Measurements from ENCODE around the gene C15orf39.
"Not testable (repeated sequence)": the region's sequence is repeated elsewhere in the genome, so short reads cannot be mapped to it uniquely, and the experiment has no call there.

The C15orf39 gene

GRCh38 chr15:75164625-75165350 lies 36.9 kb upstream of the C15orf39 start:
- Histone ChIP-seq H3K4me1 (ENCODE audit: control insufficient read depth, insufficient read depth, low read length) (peaks cover 2% of the 10 kb centered on the region; the same call in 1 of the 2 replicates), H3K27ac (ENCODE audit: extremely low read depth, low read depth, low read length) (no peak overlapping the region), H3K4me3 (ENCODE audit: low read depth, low read length) (no peak overlapping the region), H3K36me3 (ENCODE audit: control insufficient read depth in 2 of 2, insufficient read depth in 1 of 2, low read length in 2 of 2) (no peaks in the 10 kb centered on the region), H3K9me3 (ENCODE audit: control insufficient read depth, insufficient read depth, low read depth, low read length) (no peaks in the 10 kb centered on the region)
- POLR2A ChIA-PET, result no interaction called here
- TF ChIP-seq ZNF391 (tag by site-specific recombination; IDR thresholded peaks at IDR 0.05; ENCODE audit: borderline replicate concordance, low read depth) (no peak), ZNF174 (tag by site-specific recombination; IDR thresholded peaks at IDR 0.05) (no peak), ZNF645 (tag by site-specific recombination; IDR thresholded peaks at IDR 0.05) (no peak), SP3 (tag by site-specific recombination; IDR thresholded peaks at IDR 0.05) (no peak), ZNF747 (tag by site-specific recombination; IDR thresholded peaks at IDR 0.05) (no peak), ZBTB7A (tag by site-specific recombination; IDR thresholded peaks at IDR 0.05; ENCODE audit: low read depth) (no peak), PRDM4 (tag by site-specific recombination; IDR thresholded peaks at IDR 0.05) (no peak), ZNF664 (tag by site-specific recombination; IDR thresholded peaks at IDR 0.05) (no peak)
- CTCF ChIA-PET, result interaction anchor here (0.9 kb wide), 1 partner anchor 17 kb away, joined by 3 read pairs; no protein-coding TSS in a partner anchor

GRCh38 chr15:75166489-75167063 lies 35.1 kb upstream of the C15orf39 start:
- POLR2A ChIA-PET, result interaction anchor here (0.7 to 1.3 kb wide), 3 partner anchors 15 to 35 kb away, joined by 3 to 6 read pairs (median 4); partner anchors contain the start of gene C15orf39
- CTCF ChIA-PET, result interaction anchor here (0.6 kb wide), 1 partner anchor 16 kb away, joined by 4 read pairs; no protein-coding TSS in a partner anchor

GRCh38 chr15:75167588-75168350 lies 33.9 kb upstream of the C15orf39 start:
- Histone ChIP-seq H3K36me3 (ENCODE audit: control insufficient read depth in 2 of 2, insufficient read depth in 1 of 2, low read length in 2 of 2) (no peaks in the 10 kb centered on the region), H3K4me1 (ENCODE audit: control insufficient read depth, insufficient read depth, low read length) (no peaks in the 10 kb centered on the region), H3K4me3 (ENCODE audit: low read depth, low read length) (no peak overlapping the region), H3K27ac (ENCODE audit: extremely low read depth, low read depth, low read length) (no peak overlapping the region), H3K9me3 (ENCODE audit: control insufficient read depth, insufficient read depth, low read depth, low read length) (no peaks in the 10 kb centered on the region)
- CTCF ChIA-PET, result no interaction called here
- POLR2A ChIA-PET, result no interaction called here
- TF ChIP-seq ZBTB48 (tag by site-specific recombination; IDR thresholded peaks at IDR 0.05) (no peak), ZNF704 (tag by site-specific recombination; IDR thresholded peaks at IDR 0.05) (no peak), ZNF16 (tag by site-specific recombination; IDR thresholded peaks at IDR 0.05; ENCODE audit: low read depth) (no peak), ZNF624 (tag by site-specific recombination; IDR thresholded peaks at IDR 0.05) (no peak), ZNF146 (tag by site-specific recombination; IDR thresholded peaks at IDR 0.05) (no peak), TSHZ1 (tag by site-specific recombination; IDR thresholded peaks at IDR 0.05; ENCODE audit: borderline replicate concordance) (no peak), AEBP2 (tag by site-specific recombination; IDR thresholded peaks at IDR 0.05; ENCODE audit: borderline replicate concordance) (no peak), ZSCAN23 (tag by site-specific recombination; IDR thresholded peaks at IDR 0.05) (no peak), ZNF426 (tag by site-specific recombination; IDR thresholded peaks at IDR 0.05) (no peak), ZBTB21 (tag by site-specific recombination; IDR thresholded peaks at IDR 0.05) (no peak), ZNF133 (tag by site-specific recombination; IDR thresholded peaks at IDR 0.05) (no peak)

More at GRCh38 chr15:75166489-75167063, 35.1 kb upstream of the C15orf39 start:
- not testable (repeated sequence) for H3K27ac ChIP-seq (ENCODE audit: extremely low read depth, low read depth, low read length); H3K9me3 ChIP-seq (ENCODE audit: control insufficient read depth, insufficient read depth, low read depth, low read length); H3K36me3 ChIP-seq (ENCODE audit: control insufficient read depth in 2 of 2, insufficient read depth in 1 of 2, low read length in 2 of 2); H3K4me1 ChIP-seq (ENCODE audit: control insufficient read depth, insufficient read depth, low read length); H3K4me3 ChIP-seq (ENCODE audit: low read depth, low read length)

All from HEK293 (cell line).